ENCODE data around the gene YPEL3.
A peak's percentile ranks its signal among the peaks of the same experiment; 100 is the strongest.

YPEL3 gene

GRCh38 chr16:30088832-30089624 is 7.0 kb downstream of the YPEL3 start:
- DNase-seq, result no peak

DNA sequence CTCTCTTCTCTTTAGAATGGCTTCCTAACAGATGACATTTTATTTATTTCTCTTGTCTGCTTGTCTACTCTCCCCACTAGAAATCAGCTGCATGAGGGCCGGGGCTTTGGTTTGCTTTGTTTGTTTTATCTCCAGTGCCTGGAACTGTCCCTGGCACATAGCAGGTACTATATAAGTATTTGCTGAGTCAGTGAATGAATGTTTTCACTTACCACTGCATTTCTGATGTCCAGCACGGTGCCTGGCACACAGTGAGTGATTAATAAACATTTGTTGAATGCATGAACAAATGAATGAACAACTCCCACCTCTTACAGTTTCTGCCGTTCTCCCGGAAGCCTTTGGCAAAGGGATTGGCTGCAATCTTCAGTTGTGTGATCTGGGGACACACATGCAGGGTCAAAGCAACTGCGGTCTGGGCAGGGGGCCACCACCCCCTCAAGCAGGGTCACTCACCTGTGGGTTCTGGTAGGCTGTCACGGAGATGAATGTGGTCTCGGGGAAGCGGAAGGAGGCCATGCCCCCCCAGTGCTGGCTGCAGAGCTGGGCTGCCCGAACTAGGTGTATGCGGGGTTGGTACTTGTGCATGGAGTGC is 7.7 kb downstream of the YPEL3 start:
- DNase-seq, result no peak

DNA sequence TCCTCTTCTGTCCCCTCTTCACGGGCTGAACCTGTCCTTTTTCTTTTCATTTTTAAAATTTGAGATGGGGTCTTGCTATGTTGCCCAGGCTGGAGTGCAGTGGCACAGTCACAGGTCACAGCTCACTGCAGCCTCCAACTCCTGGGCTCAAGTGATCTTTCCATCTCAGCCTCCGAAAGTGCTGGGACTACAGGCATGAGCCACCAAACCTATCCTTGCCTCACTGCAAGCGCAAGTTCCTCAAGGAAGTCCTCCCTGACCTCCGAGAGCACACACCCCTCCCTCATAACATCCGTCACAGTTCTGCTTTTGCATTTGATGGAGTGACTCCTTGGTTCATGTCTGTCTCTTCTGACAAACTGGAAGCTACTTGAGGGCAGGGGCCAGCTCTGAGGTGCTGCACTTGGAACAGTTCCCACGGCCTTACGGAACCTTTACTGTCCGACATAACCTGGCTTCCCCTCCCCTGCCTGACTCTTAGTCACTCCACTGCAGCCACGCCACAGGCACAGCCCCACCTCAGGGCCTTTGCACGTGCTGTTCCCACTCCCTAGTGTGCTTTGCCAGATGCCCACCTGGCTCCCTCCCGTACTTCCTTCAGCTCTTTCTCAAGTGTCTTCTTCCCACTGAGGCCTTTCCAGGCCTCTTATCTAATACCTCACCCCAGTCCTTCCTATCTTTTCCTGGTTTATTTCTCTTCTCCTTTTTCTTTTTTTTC is 8.7 kb downstream of the YPEL3 start:
- DNase-seq, result no peak

- no peak for DNase-seq
Observed at GRCh38 chr16:30086291-30087140, 9.5 kb downstream of the YPEL3 start.

GRCh38 chr16:30085820-30086219 is 10.2 kb downstream of the YPEL3 start:
- no peak for DNase-seq

GRCh38 chr16:30085247-30085646 is 10.8 kb downstream of the YPEL3 start:
- DNase-seq, result no peak

GRCh38 chr16:30084816-30085159 is 11.2 kb downstream of the YPEL3 start:
- DNase-seq, result no peak

DNA sequence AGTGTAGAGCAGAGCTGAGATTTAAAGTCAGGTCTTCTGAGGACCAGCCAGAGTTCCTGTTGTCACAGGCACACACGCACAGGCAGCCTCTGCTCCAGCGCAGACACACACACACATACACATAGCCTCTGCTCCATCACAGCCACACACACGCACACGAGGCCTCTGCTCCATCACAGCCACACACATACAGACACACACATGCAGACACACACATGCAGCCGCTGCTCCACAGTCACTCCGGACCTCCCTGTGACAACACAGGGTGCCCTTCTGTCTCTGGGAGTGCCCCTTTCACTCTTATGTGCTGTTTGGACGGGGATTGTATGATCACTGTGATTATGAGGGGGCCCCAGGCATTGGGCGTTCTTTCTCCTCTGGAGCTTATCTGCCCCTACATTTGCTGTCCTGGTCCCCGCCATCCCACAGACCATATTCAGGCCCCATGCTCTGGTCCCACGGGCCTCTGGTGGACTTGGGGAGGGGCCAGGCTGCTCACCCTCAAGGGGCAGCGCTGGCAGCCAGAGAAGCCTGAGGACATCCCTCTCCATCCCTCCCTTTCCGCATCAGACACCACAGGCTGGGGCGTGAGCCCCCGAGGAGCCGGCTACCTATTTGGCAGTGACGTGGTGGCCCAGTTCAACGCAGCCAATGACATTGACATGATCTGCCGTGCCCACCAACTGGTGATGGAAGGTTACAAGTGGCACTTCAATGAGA is 11.8 kb downstream of the YPEL3 start:
- DNase-seq, result no peak

- no peak for DNase-seq
Observed at GRCh38 chr16:30083216-30084055, 12.6 kb downstream of the YPEL3 start.

DNA sequence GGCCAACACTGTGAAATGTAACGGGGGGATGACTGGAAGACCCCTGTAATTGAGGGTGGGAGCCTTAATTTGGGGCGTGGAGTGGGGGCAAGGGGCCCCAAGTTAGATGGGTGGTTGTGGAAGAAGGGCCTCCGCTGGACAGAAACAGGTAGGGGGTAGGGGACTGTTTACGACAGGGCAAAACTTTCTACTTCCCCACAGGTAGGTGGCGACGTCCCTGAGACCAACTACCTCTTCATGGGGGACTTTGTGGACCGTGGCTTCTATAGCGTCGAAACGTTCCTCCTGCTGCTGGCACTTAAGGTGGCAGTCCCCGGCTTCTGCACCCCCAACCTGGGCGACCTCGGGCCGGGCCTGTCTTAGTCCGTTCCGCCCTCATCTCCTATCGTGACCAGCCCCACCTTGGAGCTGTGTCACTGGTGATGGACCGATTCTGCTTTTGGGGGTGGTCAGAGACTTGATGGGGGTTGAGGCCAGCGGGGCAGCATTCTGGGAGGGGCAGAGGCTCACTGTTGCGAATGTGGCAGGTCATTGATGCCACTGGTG is 13.4 kb downstream of the YPEL3 start:
- DNase-seq, result no peak

DNA sequence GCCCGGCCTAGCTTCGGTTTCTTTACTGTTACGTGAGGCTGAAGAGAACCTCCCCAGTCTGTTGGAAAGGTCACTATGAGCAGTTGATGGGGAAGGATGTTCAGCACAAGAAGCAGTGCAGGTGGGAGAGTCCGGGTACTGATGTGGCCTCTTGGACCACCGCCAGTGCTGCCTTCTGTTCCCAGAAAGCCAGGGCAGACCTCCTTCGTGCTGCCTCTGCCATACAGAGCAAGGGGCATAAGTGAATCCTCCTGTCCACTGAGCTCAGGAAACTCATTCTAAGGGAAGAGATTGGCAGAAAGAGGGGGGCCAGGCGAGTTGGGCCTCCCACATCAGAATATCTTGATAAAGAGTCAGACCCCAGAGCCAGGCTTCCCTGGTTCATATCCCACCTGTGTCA is 16.5 kb downstream of the YPEL3 start:
- no peak for DNase-seq

- DNase-seq, result no peak
Observed at GRCh38 chr16:30078744-30079143, 17.3 kb downstream of the YPEL3 start.

GRCh38 chr16:30077656-30078055 is 18.4 kb downstream of the YPEL3 start:
- DNase-seq, result no peak

DNA sequence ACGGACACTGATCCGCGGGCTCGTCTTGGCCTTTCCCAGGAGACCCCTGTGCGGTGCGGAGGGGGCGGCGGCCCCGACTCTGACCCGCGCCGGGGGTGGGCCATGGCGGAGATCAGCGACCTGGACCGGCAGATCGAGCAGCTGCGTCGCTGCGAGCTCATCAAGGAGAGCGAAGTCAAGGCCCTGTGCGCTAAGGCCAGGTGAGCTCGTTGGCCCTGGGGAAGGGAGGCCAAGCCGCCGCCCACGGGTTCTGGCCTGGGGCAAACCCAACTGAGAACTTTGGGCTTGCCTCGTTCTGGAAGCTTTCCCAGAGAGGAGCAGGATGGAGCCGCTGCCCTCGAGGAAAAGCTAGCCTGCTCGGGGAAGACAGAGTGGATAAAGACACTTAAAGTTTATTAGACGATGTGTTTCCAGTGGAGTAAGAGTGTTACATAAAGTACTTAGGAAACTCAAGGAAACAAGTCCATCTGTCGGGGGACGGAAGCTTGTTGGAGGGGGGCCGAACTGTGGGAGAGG is 19.7 kb downstream of the YPEL3 start:
- DNase-seq, result no peak

- DNase-seq, result peak; percentile 92
Observed at GRCh38 chr16:30075503-30076275, 20.3 kb downstream of the YPEL3 start, which contains the start of gene PPP4C. Gene PPP4C (plus strand): TSS chr16:30075994. CDS start chr16:30076378, 384 bp downstream.

- no peak for DNase-seq
Observed at GRCh38 chr16:30070490-30070889, 25.5 kb downstream of the YPEL3 start.

DNA sequence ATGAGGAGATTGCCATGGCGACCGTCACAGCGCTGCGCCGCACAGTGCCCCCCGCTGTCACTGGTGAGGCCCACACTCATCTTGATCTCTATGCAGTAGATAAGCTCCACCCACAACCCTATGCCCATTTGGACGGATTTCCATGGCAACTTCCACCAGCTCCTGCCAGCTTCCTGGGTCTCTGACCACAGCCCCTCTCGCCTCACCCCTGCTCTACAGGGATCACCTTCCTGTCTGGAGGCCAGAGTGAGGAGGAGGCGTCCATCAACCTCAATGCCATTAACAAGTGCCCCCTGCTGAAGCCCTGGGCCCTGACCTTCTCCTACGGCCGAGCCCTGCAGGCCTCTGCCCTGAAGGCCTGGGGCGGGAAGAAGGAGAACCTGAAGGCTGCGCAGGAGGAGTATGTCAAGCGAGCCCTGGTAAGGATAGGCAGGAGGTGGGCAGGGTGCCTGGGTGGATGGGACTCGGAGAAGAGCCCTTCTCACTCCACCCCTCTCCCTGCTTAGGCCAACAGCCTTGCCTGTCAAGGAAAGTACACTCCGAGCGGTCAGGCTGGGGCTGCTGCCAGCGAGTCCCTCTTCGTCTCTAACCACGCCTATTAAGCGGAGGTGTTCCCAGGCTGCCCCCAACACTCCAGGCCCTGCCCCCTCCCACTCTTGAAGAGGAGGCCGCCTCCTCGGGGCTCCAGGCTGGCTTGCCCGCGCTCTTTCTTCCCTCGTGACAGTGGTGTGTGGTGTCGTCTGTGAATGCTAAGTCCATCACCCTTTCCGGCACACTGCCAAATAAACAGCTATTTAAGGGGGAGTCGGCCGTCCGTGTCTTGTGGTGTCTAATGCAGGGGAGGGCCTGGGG is 26.2 kb downstream of the YPEL3 start:
- no peak for DNase-seq

DNA sequence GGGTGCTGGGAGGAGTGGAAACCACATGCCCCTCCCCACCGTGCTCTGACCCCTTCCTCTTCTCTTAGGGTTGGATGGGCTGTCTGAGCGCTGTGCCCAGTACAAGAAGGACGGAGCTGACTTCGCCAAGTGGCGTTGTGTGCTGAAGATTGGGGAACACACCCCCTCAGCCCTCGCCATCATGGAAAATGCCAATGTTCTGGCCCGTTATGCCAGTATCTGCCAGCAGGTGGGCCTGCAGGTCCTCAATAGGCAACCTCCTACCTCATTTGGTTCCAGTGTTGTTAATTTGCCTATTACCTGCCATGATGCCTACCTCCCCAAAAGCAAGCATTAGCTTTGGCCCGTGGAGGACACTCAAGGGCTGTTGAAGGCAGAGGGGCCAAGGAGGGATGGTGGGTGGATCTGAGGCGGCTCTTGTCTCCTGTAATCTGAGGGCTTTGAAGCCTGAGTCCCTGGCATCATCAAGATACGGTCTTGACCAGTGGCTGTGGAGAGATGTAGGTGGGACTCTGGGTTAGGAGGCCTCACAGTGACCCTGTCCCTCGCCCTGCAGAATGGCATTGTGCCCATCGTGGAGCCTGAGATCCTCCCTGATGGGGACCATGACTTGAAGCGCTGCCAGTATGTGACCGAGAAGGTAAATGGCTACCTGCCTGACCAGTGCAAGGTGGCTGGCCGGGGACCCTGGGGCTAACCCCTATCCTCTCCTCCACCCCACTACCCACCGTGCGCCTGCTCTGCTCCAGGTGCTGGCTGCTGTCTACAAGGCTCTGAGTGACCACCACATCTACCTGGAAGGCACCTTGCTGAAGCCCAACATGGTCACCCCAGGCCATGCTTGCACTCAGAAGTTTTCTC is 27.0 kb downstream of the YPEL3 start:
- DNase-seq, result peak; percentile 25
